Gastroesophageal sphincter (tissue), 3 donors: ENCODE results near the gene NAA25.

Experiments
- EP300 ChIP-seq: sonication (generic); formaldehyde crosslinking; IDR thresholded peaks from one replicate; pipeline ENCODE4 v1.6.1; 2017; ENCODE audit warnings: antibody characterized with exemption, mild to moderate bottlenecking
- POLR2A ChIP-seq, 2 donors: fragments of 450-650 bp; IDR thresholded peaks; one replicate each; pipeline ENCODE4 v1.6.1; 2017; ENCODE audit warnings: antibody characterized with exemption in 2 of 2, mild to moderate bottlenecking in 2 of 2, moderate library complexity in 1 of 2
- TF ChIP-seq, protein P1 (sequence below), 4 experiments: fragments of 200-600 bp in 2 of 4; fragments of 450-650 bp in 2 of 4; sonication (generic) in 1 of 4; IDR thresholded peaks; one replicate each; pipeline ENCODE4 v1.5.1; 2017 to 2019; ENCODE audit warnings: antibody characterized with exemption in 4 of 4, mild to moderate bottlenecking in 2 of 4, moderate library complexity in 2 of 4

DNA sequence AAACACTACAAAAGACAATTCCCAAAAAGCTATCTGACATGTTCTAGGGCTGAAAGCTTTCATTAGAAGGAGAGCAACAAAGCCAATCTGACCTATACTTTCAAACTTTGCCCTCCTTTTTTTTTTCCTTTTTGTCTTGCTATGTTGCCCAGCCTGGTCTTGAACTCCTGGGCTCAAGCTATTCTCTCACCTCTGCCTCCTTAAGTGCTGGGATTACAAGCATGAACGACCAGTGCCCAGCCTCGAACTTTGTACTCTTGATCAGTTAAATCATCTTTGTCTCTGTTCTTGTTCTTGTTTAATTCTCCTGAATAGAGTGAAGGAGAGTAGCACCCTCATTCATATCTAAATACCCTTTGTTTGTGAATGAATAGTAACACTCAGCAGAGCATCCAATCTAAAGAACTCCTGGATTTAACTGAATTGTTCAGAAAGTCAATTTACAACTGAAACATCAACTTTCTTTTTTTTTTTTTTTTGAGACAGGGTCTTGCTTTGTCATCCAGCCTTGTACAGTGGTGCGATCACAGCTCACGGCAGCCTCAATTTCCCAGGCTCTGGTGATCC lies 73.3 kb downstream of the NAA25 start:
- TF ChIP-seq, protein P1, sequence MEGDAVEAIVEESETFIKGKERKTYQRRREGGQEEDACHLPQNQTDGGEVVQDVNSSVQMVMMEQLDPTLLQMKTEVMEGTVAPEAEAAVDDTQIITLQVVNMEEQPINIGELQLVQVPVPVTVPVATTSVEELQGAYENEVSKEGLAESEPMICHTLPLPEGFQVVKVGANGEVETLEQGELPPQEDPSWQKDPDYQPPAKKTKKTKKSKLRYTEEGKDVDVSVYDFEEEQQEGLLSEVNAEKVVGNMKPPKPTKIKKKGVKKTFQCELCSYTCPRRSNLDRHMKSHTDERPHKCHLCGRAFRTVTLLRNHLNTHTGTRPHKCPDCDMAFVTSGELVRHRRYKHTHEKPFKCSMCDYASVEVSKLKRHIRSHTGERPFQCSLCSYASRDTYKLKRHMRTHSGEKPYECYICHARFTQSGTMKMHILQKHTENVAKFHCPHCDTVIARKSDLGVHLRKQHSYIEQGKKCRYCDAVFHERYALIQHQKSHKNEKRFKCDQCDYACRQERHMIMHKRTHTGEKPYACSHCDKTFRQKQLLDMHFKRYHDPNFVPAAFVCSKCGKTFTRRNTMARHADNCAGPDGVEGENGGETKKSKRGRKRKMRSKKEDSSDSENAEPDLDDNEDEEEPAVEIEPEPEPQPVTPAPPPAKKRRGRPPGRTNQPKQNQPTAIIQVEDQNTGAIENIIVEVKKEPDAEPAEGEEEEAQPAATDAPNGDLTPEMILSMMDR (IDR thresholded peaks at IDR 0.05) = no peak
- TF ChIP-seq EP300 (no peak), POLR2A (IDR thresholded peaks at IDR 0.05) (no peak)
